ACC112 (cell line): ENCODE measurements around the gene PRIMA1.

Experiments used
- H2AFZ ChIP-seq: fragments of 200-600 bp; sonication (generic); one replicate; pipeline ENCODE4 v1.6.0; 2017; ENCODE audit warnings: antibody characterized with exemption, low read length; ENCODE audit not compliant: unreplicated experiment
- H3K27ac ChIP-seq: fragments of 200-600 bp; sonication (generic); 2 replicates; pipeline ENCODE4 v1.5.1; 2014; ENCODE audit warnings: low read depth, mild to moderate bottlenecking, antibody characterized with exemption, low read length, moderate library complexity
- H3K27me3 ChIP-seq: fragments of 200-600 bp; sonication (generic); 2 replicates; pipeline ENCODE4 v1.6.1; 2014; ENCODE audit warnings: mild to moderate bottlenecking, antibody characterized with exemption, low read length, moderate library complexity, mixed read lengths; ENCODE audit not compliant: insufficient read depth
- H3K36me3 ChIP-seq: fragments of 200-600 bp; sonication (generic); 2 replicates; pipeline ENCODE4 v1.6.1; 2016; ENCODE audit warnings: mild to moderate bottlenecking, antibody characterized with exemption, low read length, moderate library complexity, mixed read lengths; ENCODE audit not compliant: insufficient read depth
- H3K4me1 ChIP-seq: fragments of 200-600 bp; sonication (generic); one replicate; pipeline ENCODE4 v1.6.1; 2016; ENCODE audit warnings: low read length, mixed read lengths; ENCODE audit not compliant: insufficient read depth, unreplicated experiment, control insufficient read depth
- H3K4me3 ChIP-seq: fragments of 200-600 bp; sonication (generic); 2 replicates; pipeline ENCODE4 v1.5.1; 2014; ENCODE audit warnings: mild to moderate bottlenecking, low read depth, low read length
- H3K79me2 ChIP-seq: fragments of 200-600 bp; sonication (generic); one replicate; pipeline ENCODE4 v1.6.0; 2016; ENCODE audit warnings: low read length; ENCODE audit not compliant: control insufficient read depth, unreplicated experiment, insufficient read depth

Gene PRIMA1

DNA sequence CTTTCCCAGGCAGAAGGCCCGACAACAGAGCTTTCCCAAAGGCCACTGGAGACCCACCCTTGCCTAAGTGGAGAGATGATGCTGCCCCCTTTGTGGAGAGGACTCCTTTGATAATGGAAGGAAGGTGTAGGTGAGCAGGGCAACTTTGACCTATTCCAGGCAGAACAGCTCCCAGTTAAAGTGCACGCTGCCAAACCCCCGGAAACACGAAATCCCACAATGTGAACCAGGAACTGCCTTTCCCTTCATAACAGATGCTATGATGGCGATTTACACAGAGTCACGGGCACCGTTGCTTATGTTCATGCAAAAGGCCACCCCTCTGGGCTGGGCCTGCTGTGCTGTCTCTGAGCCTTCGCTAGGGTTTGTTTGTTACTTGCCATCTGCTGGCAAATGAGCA lies 34.6 kb downstream of the PRIMA1 start:
- Histone ChIP-seq H3K4me3 (no peak overlapping the region), H3K27me3 (no peaks in the 10 kb centered on the region), H3K79me2 (no peaks in the 10 kb centered on the region), H3K36me3 (no peaks in the 10 kb centered on the region), H2AFZ (no peak overlapping the region), H3K4me1 (no peaks in the 10 kb centered on the region), H3K27ac (no peak overlapping the region)

DNA sequence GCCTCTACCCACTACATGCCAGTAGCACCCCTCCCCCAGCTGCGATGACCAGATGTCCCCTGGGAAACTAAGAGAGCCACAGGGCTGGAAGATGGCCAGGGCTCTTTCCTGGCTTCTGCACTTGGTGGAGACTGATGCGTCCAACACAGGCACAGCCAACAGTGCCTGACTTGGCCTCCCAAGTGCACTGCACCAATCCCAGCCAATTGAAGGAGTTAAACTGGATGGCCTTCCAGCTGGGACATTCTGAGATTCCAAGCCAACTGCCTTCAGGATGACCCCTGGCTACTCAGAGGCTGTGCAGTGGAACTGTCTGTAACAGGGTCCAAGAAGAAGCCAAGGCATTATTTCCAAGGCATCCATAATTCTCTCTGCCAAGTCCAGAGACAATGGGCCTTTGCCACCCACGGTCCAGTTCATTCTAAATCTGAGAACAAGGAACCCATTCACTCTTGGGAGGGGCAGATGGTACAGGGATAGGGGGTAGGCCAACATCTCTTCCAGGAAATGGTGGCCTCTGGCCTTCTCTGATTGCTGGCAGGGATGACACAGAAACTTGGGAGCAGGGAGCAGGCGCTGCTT lies 35.2 kb downstream of the PRIMA1 start:
- no peak overlapping the region for H3K4me3 ChIP-seq
- no peak overlapping the region for H2AFZ ChIP-seq
- H3K79me2 ChIP-seq: no peaks in the 10 kb centered on the region
- no peaks in the 10 kb centered on the region for H3K36me3 ChIP-seq
- no peaks in the 10 kb centered on the region for H3K27me3 ChIP-seq
- H3K4me1 ChIP-seq: no peaks in the 10 kb centered on the region
- H3K27ac ChIP-seq: no peak overlapping the region

DNA sequence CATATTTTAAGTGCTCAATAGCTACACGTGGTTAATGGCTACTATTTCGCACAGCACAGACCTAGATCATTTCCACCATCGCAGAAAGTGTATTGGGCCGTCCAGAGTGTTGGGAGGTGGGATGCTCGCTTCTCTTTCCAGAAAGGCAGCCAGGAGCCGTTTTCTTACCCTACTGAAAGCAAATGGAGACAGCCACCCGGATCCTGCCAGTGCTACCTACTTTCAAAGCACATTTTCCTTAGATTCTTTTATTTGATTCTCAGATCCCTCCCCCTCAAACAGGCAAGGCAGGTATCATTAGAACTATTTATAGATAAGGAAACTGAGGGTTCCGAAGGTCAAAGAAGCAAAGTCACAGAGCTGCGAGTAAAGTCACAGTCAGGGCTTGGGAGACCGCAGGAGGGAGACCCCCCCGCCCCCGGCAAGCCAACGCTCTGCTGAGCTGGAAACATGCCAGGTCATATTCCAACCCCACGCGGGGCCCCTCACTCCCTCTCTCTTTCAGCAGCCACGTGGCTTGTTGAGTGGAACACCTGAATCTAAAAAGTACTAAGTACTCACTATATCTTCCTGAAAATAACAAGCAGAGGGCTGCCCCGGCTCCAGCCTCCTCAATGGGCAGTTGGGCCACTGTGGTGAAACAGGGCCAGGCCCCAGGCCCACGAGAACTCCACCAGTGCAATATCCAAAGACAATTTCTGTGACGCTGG lies 36.2 kb downstream of the PRIMA1 start:
- Histone ChIP-seq H3K36me3 (no peaks in the 10 kb centered on the region), H3K27ac (no peak overlapping the region), H3K4me3 (no peak overlapping the region), H3K4me1 (no peaks in the 10 kb centered on the region), H2AFZ (no peak overlapping the region), H3K27me3 (no peaks in the 10 kb centered on the region), H3K79me2 (no peaks in the 10 kb centered on the region)

DNA sequence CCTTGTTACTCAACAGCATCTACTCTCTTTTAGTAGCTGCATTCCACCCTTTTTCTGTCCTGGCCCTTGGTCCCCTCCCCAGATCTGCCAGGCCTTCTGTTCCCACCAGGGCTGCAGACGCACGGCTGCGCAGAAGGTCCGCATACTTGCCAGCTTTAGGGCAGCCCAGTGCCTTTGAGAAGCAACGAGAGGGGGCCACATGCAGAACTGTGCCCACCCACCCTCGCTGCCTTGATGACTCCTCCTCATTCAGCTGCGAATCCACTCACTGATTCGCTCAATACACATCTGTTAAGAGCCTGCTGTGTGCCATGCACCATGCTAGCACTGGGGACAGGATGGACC lies 39.2 kb downstream of the PRIMA1 start:
- H3K79me2 ChIP-seq: no peaks in the 10 kb centered on the region
- H3K27ac ChIP-seq: no peak overlapping the region
- H3K4me3 ChIP-seq: no peak overlapping the region
- no peaks in the 10 kb centered on the region for H3K27me3 ChIP-seq
- H3K36me3 ChIP-seq: no peaks in the 10 kb centered on the region
- H2AFZ ChIP-seq: no peak overlapping the region
- no peaks in the 10 kb centered on the region for H3K4me1 ChIP-seq

DNA sequence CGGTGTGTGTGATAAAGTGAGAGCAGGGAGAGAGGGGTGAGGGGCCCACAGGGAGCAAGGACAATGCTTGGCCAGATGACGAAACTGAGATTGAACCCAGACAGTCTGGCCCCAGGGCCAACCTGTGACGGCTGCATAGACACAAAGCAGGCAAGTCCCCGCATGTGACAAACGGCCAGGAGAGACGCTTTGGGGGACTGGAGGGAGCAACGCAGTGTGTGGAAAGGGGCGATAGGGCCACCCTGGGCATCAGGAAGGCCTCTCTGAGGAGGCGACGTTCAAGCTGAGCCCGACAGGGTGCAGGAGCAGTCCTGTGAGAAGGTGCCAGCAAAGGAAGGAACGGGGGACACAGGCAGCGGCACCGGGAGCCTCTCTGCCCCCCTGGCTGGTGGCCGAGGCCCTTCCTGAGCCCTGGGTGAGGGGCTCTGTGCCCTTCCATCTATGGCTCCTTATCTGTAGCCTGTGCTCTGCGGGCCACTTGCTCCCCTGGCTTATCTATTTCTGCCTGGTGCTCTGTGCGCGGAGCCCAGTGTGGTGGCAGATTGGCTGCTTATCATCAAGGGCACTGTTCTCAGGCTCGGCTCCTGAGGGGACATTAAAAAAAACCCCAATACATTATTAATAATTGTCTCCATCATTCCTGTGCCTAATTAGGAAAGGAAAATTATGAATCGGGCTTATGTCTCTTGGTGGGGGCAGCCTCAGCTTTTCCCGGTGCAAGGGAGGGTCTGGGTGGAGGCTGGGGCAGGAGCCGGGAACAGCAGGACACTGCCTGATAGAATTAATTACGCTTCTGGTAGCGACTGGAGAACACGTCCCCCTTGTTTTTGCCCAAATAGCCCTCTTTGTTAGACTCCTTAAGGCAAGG lies 39.8 kb downstream of the PRIMA1 start:
- no peaks in the 10 kb centered on the region for H3K4me1 ChIP-seq
- H3K27me3 ChIP-seq: no peaks in the 10 kb centered on the region
- no peak overlapping the region for H2AFZ ChIP-seq
- no peak overlapping the region for H3K27ac ChIP-seq
- no peaks in the 10 kb centered on the region for H3K36me3 ChIP-seq
- H3K79me2 ChIP-seq: no peaks in the 10 kb centered on the region
- no peak overlapping the region for H3K4me3 ChIP-seq

DNA sequence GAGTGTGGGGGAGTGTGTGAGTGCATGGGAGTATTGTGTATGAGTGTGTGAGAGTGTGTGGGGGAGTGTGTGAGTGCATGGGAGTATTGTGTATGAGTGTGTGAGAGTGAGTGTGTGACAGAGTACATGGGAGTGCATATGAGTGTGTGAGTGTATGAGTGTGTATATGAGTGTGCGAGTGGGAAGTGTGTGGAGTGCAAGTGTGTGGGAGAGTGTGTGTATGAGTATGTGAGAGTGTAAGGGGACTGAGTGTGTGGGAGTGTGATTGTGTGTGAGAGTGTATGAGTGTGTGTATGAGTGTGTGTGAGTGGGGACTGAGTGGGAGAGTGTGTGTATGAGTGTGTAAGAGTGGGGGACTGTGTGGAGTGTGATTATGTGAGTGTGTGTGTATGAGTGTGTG lies 40.7 kb downstream of the PRIMA1 start:
- no peaks in the 10 kb centered on the region for H3K4me1 ChIP-seq
- H3K36me3 ChIP-seq: no peaks in the 10 kb centered on the region
- H3K79me2 ChIP-seq: no peaks in the 10 kb centered on the region
- H3K4me3 ChIP-seq: no peak overlapping the region
- no peak overlapping the region for H2AFZ ChIP-seq
- no peak overlapping the region for H3K27ac ChIP-seq
- H3K27me3 ChIP-seq: no peaks in the 10 kb centered on the region

DNA sequence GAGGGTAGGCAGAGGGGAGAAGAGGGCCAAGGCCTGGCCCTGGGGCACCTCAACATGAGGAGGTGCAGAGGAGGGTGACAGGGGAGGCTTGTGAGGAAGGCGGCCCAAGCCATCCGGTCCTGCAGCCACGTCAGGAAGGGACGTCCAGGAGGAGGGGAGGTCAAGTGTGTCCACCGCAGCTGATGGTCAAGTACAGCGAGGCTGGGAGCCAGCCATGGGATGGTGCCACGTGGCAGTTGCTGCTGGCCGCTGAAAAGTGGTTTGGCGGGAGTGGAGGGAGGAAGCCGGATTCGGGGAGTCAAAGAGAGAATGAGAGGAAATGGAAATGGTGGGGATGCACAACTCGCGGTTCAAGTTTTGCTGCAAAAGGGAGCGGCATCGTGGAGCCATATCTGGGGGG lies 41.2 kb downstream of the PRIMA1 start:
- no peak overlapping the region for H2AFZ ChIP-seq
- H3K27me3 ChIP-seq: no peaks in the 10 kb centered on the region
- no peaks in the 10 kb centered on the region for H3K4me1 ChIP-seq
- H3K36me3 ChIP-seq: no peaks in the 10 kb centered on the region
- no peak overlapping the region for H3K4me3 ChIP-seq
- no peaks in the 10 kb centered on the region for H3K79me2 ChIP-seq
- no peak overlapping the region for H3K27ac ChIP-seq

DNA sequence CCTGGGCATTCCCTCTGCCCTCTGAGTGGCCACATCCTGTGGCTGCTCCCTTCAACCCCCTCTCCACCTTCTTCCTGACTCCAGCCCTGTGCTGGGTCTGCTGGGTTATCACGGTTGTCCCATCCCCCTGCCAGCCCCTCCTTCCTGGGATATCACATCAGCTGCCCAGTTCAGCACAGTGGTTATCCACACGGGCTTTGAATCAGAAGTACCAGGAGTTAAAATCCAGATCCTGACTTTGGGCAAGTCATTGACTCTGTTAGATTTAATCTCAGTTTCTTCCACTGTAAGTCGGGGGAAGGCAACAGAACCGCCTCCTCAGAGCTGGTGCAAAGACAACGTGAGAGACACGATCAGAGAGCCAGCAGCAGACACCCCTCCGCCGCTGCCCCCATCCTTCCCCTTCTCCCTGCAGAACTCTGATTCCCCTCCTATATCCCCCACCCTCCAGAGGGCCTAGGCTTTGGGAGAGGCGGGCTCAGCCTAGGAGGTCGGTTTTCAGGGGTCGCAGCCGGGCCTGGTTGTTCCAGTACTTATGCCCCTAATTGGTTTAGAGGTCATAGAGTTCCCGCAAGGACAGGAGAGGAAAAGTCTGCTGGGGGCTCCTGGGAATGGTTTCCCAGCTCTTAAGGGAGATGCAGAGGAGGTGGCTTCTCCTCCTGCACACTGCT lies 42.5 kb downstream of the PRIMA1 start:
- no peak overlapping the region for H3K27ac ChIP-seq
- no peak overlapping the region for H3K4me3 ChIP-seq
- no peaks in the 10 kb centered on the region for H3K4me1 ChIP-seq
- no peaks in the 10 kb centered on the region for H3K27me3 ChIP-seq
- H2AFZ ChIP-seq: no peak overlapping the region
- no peaks in the 10 kb centered on the region for H3K79me2 ChIP-seq
- H3K36me3 ChIP-seq: no peaks in the 10 kb centered on the region

DNA sequence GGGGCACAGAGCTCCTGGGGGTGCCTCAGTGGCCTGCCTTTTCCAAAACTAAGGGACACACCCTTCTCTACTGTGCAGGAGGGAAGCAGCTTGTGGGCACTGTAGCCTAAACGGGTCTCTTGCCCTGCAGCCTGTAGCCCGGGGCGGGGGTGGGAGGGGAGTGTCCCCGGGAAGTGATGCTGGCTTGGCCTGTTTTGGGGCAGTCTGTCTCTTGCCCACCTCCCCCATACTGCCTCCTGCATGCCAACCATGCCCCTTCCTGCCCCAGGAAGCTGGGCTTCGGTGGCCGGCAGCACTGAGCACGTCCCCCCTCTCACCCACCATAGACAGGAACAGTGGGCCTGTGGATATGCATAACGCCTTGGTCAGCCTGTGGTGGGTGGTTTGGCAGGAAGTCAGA lies 43.4 kb downstream of the PRIMA1 start:
- Histone ChIP-seq H3K27ac (no peak overlapping the region), H3K79me2 (no peaks in the 10 kb centered on the region), H3K27me3 (no peaks in the 10 kb centered on the region), H3K4me3 (no peak overlapping the region), H3K4me1 (no peaks in the 10 kb centered on the region), H3K36me3 (no peaks in the 10 kb centered on the region), H2AFZ (no peak overlapping the region)

DNA sequence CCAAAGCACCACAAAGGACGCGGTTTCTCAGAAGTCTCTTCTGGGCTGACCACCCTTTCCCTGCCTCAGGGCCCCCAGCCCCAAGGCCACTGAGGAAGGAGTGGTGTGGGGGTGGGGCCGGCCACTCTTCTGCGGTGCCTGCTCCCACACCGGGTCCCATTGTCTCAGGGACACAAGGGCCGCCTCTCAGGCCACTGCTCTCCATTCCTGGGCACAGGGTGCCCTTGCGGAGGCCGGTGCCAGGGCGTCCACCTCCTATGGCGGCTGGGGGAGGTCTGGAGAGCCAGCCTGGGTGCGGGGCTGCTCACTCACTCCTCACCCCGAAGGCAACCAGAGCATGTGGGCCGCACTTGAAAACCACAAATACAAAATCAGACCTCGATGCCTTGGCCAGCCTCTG lies 44.1 kb downstream of the PRIMA1 start:
- no peak overlapping the region for H3K27ac ChIP-seq
- no peaks in the 10 kb centered on the region for H3K27me3 ChIP-seq
- H3K4me1 ChIP-seq: no peaks in the 10 kb centered on the region
- H3K4me3 ChIP-seq: no peak overlapping the region
- H2AFZ ChIP-seq: no peak overlapping the region
- no peaks in the 10 kb centered on the region for H3K36me3 ChIP-seq
- H3K79me2 ChIP-seq: no peaks in the 10 kb centered on the region
